ENCODE data around the gene C9orf78. TPM values are rescaled to one million over a fixed set of nuclear protein-coding genes. Genes with fewer than 3 reads are reported as not detected.

Gene C9orf78
- total RNA-seq, 1 experiment from 2014 or later: 30.0 TPM

- Mint-ChIP-seq H3K4me1 (ENCODE audit: insufficient read depth, unreplicated experiment) (no peaks in the 10 kb centered on the region), H3K9me3 (ENCODE audit: unreplicated experiment) (no peaks in the 10 kb centered on the region), H3K4me3 (ENCODE audit: unreplicated experiment) (peak overlapping the region; percentile 76), H3K36me3 (ENCODE audit: insufficient read depth, unreplicated experiment) (peaks cover 48% of the 10 kb centered on the region), H3K27me3 (ENCODE audit: insufficient read depth, unreplicated experiment) (no peaks in the 10 kb centered on the region), H3K27ac (ENCODE audit: low read depth, unreplicated experiment) (peak overlapping the region; percentile 77)
- BruUV-seq (replicated peaks): no TSS peak
- intact Hi-C loops (cut with micrococcal nuclease): no loop called here
- TF ChIP-seq, protein P1, sequence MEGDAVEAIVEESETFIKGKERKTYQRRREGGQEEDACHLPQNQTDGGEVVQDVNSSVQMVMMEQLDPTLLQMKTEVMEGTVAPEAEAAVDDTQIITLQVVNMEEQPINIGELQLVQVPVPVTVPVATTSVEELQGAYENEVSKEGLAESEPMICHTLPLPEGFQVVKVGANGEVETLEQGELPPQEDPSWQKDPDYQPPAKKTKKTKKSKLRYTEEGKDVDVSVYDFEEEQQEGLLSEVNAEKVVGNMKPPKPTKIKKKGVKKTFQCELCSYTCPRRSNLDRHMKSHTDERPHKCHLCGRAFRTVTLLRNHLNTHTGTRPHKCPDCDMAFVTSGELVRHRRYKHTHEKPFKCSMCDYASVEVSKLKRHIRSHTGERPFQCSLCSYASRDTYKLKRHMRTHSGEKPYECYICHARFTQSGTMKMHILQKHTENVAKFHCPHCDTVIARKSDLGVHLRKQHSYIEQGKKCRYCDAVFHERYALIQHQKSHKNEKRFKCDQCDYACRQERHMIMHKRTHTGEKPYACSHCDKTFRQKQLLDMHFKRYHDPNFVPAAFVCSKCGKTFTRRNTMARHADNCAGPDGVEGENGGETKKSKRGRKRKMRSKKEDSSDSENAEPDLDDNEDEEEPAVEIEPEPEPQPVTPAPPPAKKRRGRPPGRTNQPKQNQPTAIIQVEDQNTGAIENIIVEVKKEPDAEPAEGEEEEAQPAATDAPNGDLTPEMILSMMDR (IDR thresholded peaks at IDR 0.05; ENCODE audit: unreplicated experiment): no peak
- ChIA-PET POLR2A (interaction anchor here (0.5 to 4.2 kb wide), 6 partner anchors 11 to 198 kb away, joined by 3 to 32 read pairs (median 5); partner anchors contain the start of genes C9orf78, NTMT1 and USP20), CTCF (interaction anchor here (0.6 kb wide), 1 partner anchor 396 kb away, joined by 3 read pairs; no protein-coding TSS in a partner anchor)
- DNase-seq (ENCODE audit: unreplicated experiment): no peak
These were observed 11.5 kb downstream of the C9orf78 start for GRCh38 chr9:129823542-129823934.

GRCh38 chr9:129822898-129823541, 12.1 kb downstream of the C9orf78 start:
- Mint-ChIP-seq H3K27ac (ENCODE audit: low read depth, unreplicated experiment) (peak overlapping the region; percentile 77), H3K36me3 (ENCODE audit: insufficient read depth, unreplicated experiment) (peaks cover 50% of the 10 kb centered on the region)
- POLR2A ChIA-PET: interaction anchor here (1.2 to 4.2 kb wide), 5 partner anchors 11 to 197 kb away, joined by 3 to 32 read pairs (median 6); partner anchors contain the start of genes C9orf78, NTMT1 and USP20

DNA sequence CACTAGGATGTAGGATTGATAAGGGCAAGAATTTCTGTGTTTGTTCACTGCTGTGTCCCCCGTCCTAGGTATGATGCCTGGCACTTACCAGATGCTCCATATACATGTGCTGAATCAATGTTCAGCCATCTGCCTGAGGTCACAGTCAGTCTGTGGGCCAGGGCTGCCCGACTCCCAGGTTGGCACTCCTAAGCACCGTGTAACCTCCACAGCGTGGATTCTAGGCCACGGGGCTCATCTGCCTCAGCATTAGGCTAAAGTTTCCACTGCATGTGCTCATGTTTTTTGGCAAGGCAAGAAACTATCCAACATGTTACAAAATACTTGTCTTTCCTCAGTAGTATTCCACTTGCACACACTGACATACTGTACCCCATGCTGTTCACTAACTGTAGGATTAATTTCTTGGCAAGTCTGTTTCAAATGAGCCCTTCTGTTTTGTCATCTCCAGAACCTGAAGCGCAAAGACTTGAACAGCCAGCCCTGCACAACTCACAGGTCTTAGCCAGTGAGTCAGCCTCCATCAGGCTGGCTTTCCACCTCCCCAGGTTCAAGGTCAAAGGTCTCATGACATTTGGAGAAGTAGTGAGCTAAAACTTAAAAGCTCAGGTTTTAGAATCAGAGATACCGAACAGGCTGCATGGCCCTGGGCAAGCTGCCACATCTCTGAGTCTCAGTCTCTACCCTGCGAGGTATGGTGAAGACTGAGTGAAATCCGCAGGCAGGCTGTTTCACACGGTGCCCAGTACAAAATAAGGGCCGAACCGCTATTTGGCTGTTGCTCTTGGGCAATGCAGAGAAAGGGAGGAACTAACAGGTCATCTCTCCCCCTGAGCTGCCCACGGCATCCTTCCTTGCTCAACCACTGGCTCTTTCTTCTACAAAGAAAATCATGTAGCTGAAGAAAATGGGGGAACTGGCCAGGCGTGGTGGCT, 18.3 kb downstream of the C9orf78 start:
- TF ChIP-seq, protein P1 (IDR thresholded peaks at IDR 0.05; ENCODE audit: unreplicated experiment): no peak

More at GRCh38 chr9:129822898-129823541, 12.1 kb downstream of the C9orf78 start:
- BruUV-seq (replicated peaks): no TSS peak
- Mint-ChIP-seq H3K27me3 (ENCODE audit: insufficient read depth, unreplicated experiment) (no peaks in the 10 kb centered on the region), H3K4me3 (ENCODE audit: unreplicated experiment) (peak overlapping the region; percentile 76), H3K9me3 (ENCODE audit: unreplicated experiment) (no peaks in the 10 kb centered on the region), H3K4me1 (ENCODE audit: insufficient read depth, unreplicated experiment) (no peaks in the 10 kb centered on the region)
- TF ChIP-seq, protein P1 (IDR thresholded peaks at IDR 0.05; ENCODE audit: unreplicated experiment): no peak
- no peak for DNase-seq (ENCODE audit: unreplicated experiment)
- intact Hi-C loops (cut with micrococcal nuclease): no loop called here
- CTCF ChIA-PET: interaction anchor here (0.6 kb wide), 1 partner anchor 395 kb away, joined by 3 read pairs; no protein-coding TSS in a partner anchor

DNA sequence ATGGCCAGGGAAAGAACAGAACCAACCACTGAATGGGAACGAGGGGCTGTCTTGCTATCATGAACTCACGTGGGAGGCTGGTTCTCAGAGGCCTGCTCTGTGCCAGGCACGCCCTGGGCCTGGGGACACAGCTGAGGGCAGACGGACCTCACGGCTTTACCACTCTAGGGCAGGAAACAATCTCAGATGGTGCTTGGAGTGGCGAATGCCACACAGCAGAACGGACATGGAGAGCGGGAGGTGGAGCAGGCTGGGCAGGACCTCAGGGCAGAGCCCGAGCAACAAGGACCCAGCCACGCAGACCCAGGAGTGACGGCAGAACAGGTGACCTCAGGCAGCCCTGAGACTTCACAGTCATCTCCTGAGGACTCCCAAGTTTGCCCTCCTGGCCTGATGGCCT, 19.8 kb downstream of the C9orf78 start:
- H3K36me3 Mint-ChIP-seq (ENCODE audit: insufficient read depth, unreplicated experiment): peaks cover 83% of the 10 kb centered on the region
- BruUV-seq (replicated peaks): no TSS peak

More for the DNA sequence above, 18.3 kb downstream of the C9orf78 start:
- POLR2A ChIA-PET: no interaction called here
- Mint-ChIP-seq H3K36me3 (ENCODE audit: insufficient read depth, unreplicated experiment) (peaks cover 80% of the 10 kb centered on the region), H3K4me3 (ENCODE audit: unreplicated experiment) (no peak overlapping the region), H3K9me3 (ENCODE audit: unreplicated experiment) (no peaks in the 10 kb centered on the region), H3K27me3 (ENCODE audit: insufficient read depth, unreplicated experiment) (no peaks in the 10 kb centered on the region), H3K27ac (ENCODE audit: low read depth, unreplicated experiment) (no peak overlapping the region), H3K4me1 (ENCODE audit: insufficient read depth, unreplicated experiment) (no peaks in the 10 kb centered on the region)
- CTCF ChIA-PET: no interaction called here
- intact Hi-C loops (cut with micrococcal nuclease): no loop called here
- BruUV-seq (replicated peaks): no TSS peak
- DNase-seq (ENCODE audit: unreplicated experiment): no peak

More for the DNA sequence above, 19.8 kb downstream of the C9orf78 start:
- Mint-ChIP-seq H3K27me3 (ENCODE audit: insufficient read depth, unreplicated experiment) (no peaks in the 10 kb centered on the region), H3K9me3 (ENCODE audit: unreplicated experiment) (no peaks in the 10 kb centered on the region), H3K4me1 (ENCODE audit: insufficient read depth, unreplicated experiment) (no peaks in the 10 kb centered on the region), H3K4me3 (ENCODE audit: unreplicated experiment) (no peak overlapping the region), H3K27ac (ENCODE audit: low read depth, unreplicated experiment) (no peak overlapping the region)
- CTCF ChIA-PET: no interaction called here
- no peak for DNase-seq (ENCODE audit: unreplicated experiment)
- TF ChIP-seq, protein P1 (IDR thresholded peaks at IDR 0.05; ENCODE audit: unreplicated experiment): no peak
- intact Hi-C loops (cut with micrococcal nuclease): no loop called here
- POLR2A ChIA-PET: no interaction called here

Data from MCF 10A (cell line).